Measurements from ENCODE around the gene SHISA5. TPM values are rescaled to one million over a fixed set of nuclear protein-coding genes. Genes with fewer than 3 reads are reported as not detected.

SHISA5 gene
- total and polyA plus RNA-seq, 10 of the 15 experiments (the other 5 are each of a cell fraction or from before 2014, with no cell fraction given): 17.1 to 148 (median 67.3) TPM

- Histone ChIP-seq H2AFZ (ENCODE audit: control insufficient read depth, low read depth, low read length) (no peak overlapping the region), H3K4me1 (ENCODE audit: control insufficient read depth, insufficient read depth, low read length) (peaks cover 6% of the 10 kb centered on the region), H3K36me3 (ENCODE audit: control insufficient read depth in 2 of 2, insufficient read depth in 2 of 2, low read length in 1 of 2) (no peaks in the 10 kb centered on the region), H3K27me3 (replicated peaks in 1 of 2; ENCODE audit: control insufficient read depth in 2 of 2, insufficient read depth in 2 of 2, low read length in 1 of 2) (no peaks in the 10 kb centered on the region), H3K79me2 (ENCODE audit: control insufficient read depth, insufficient read depth, low read length) (no peaks in the 10 kb centered on the region), H3K9ac (ENCODE audit: control insufficient read depth, insufficient read depth, low read length) (no peak overlapping the region), H3K4me3 (no peak overlapping the region), H3K4me2 (ENCODE audit: control insufficient read depth, insufficient read depth) (no peak overlapping the region), H4K20me1 (ENCODE audit: control insufficient read depth, insufficient read depth) (no peaks in the 10 kb centered on the region), H3K27ac (ENCODE audit: control insufficient read depth, insufficient read depth) (no peak overlapping the region), H3K9me3 (replicated peaks; ENCODE audit: control insufficient read depth, insufficient read depth, low read length) (no peaks in the 10 kb centered on the region)
- in situ Hi-C loops (cut with MboI): no loop called here
- FAIRE-seq (no peak), DNase-seq (ENCODE audit: low read depth, low spot score) (no peak), ATAC-seq (no peak)
- ChIA-PET POLR2A (interaction anchor here (0.6 to 0.7 kb wide), 3 partner anchors 34 to 68 kb away, joined by 3 to 9 read pairs (median 5); no protein-coding TSS in a partner anchor), SMC1A (ENCODE audit: uncharacterized antibody, unreplicated experiment) (interaction anchor here (0.8 to 3.2 kb wide), 7 partner anchors 25 to 106 kb away, joined by 3 to 17 read pairs (median 5); partner anchors contain the start of gene ATRIP), CTCF (interaction anchor here (0.9 to 6.2 kb wide), 6 partner anchors 33 to 105 kb away, joined by 3 to 70 read pairs (median 10); a partner anchor contains a TSS), RAD21 (ENCODE audit: unreplicated experiment) (interaction anchor here (0.8 kb wide), 1 partner anchor 66 kb away, joined by 3 read pairs; the partner anchor contains the start of genes CCDC51 and TMA7)
- 91% methylated on average over 6 of the region's 6 CpGs for WGBS (ENCODE audit: insufficient coverage, insufficient replicate concordance, low lambda C conversion rate, missing lambda C conversion rate)
- no peak for TF ChIP-seq BHLHE40 (IDR thresholded peaks at IDR 0.05; ENCODE audit: borderline replicate concordance in 1 of 2, low read depth in 2 of 2, low read length in 1 of 2)
- no peak for TF ChIP-seq MYC (IDR thresholded peaks at IDR 0.05; ENCODE audit: insufficient read depth, insufficient read length, insufficient replicate concordance, low read length, severe bottlenecking)
- no peak for TF ChIP-seq SPI1 (IDR thresholded peaks at IDR 0.05; ENCODE audit: borderline replicate concordance, insufficient read depth, low read depth, low read length)
- no TSS peak for BruUV-seq (replicated peaks)
- intact Hi-C loops (cut with micrococcal nuclease; ENCODE audit: unreplicated experiment): loop anchor here (5.0 kb wide), 2 partner anchors 59 to 234 kb away; partner anchors contain the start of gene ATRIP
Measured at GRCh38 chr3:48505968-48506504, 2.1 kb upstream of the SHISA5 start.

- TF ChIP-seq FOS (IDR thresholded peaks at IDR 0.05; ENCODE audit: borderline replicate concordance, extremely low read depth, insufficient read length) (no peak), RBBP5 (conservative IDR thresholded peaks at IDR 0.05) (no peak), JUNB (IDR thresholded peaks at IDR 0.05) (no peak), SIN3A (IDR thresholded peaks at IDR 0.05; ENCODE audit: low read depth, low read length) (no peak)
- Histone ChIP-seq H3K79me2 (ENCODE audit: control insufficient read depth, insufficient read depth, low read length) (no peaks in the 10 kb centered on the region), H3K4me1 (ENCODE audit: control insufficient read depth, insufficient read depth, low read length) (peaks cover 6% of the 10 kb centered on the region), H3K4me3 (no peak overlapping the region), H3K27me3 (replicated peaks in 1 of 2; ENCODE audit: control insufficient read depth in 2 of 2, insufficient read depth in 2 of 2, low read length in 1 of 2) (no peaks in the 10 kb centered on the region), H3K4me2 (ENCODE audit: control insufficient read depth, insufficient read depth) (no peak overlapping the region), H3K9ac (ENCODE audit: control insufficient read depth, insufficient read depth, low read length) (no peak overlapping the region), H3K36me3 (ENCODE audit: control insufficient read depth in 2 of 2, insufficient read depth in 2 of 2, low read length in 1 of 2) (no peaks in the 10 kb centered on the region), H4K20me1 (ENCODE audit: control insufficient read depth, insufficient read depth) (no peaks in the 10 kb centered on the region), H2AFZ (ENCODE audit: control insufficient read depth, low read depth, low read length) (no peak overlapping the region), H3K27ac (ENCODE audit: control insufficient read depth, insufficient read depth) (no peak overlapping the region), H3K9me3 (replicated peaks; ENCODE audit: control insufficient read depth, insufficient read depth, low read length) (no peaks in the 10 kb centered on the region)
- intact Hi-C loops (cut with micrococcal nuclease; ENCODE audit: unreplicated experiment): loop anchor here (5.0 kb wide), 2 partner anchors 58 to 233 kb away; partner anchors contain the start of gene ATRIP
- in situ Hi-C loops (cut with MboI): no loop called here
- no peak for ATAC-seq
- ChIA-PET SMC1A (ENCODE audit: uncharacterized antibody, unreplicated experiment) (interaction anchor here (0.9 to 2.8 kb wide), 4 partner anchors 33 to 105 kb away, joined by 3 to 17 read pairs (median 4); no protein-coding TSS in a partner anchor), RAD21 (ENCODE audit: unreplicated experiment) (interaction anchor here (0.8 kb wide), 1 partner anchor 65 kb away, joined by 3 read pairs; the partner anchor contains the start of genes CCDC51 and TMA7), CTCF (interaction anchor here (0.9 to 6.2 kb wide), 6 partner anchors 32 to 105 kb away, joined by 3 to 70 read pairs (median 9); no protein-coding TSS in a partner anchor), POLR2A (interaction anchor here (0.6 to 1.2 kb wide), 2 partner anchors 11 to 33 kb away, joined by 3 read pairs; no protein-coding TSS in a partner anchor)
- BruUV-seq (replicated peaks): no TSS peak
- FAIRE-seq: no peak
- 96% methylated on average over 2 of the region's 2 CpGs for WGBS (ENCODE audit: insufficient coverage, insufficient replicate concordance, low lambda C conversion rate, missing lambda C conversion rate)
- DNase-seq (ENCODE audit: low read depth, low spot score): no peak
Measured at GRCh38 chr3:48505146-48505545, 1.2 kb upstream of the SHISA5 start.
